A549 treated with CpdA at 1 μM for 4 hours (cell line): ENCODE data around the gene FAM151A. TPM values are rescaled to one million over a fixed set of nuclear protein-coding genes. Genes with fewer than 3 reads are reported as not detected.

Experiments
- total RNA-seq: library from RNA; stranded (reverse); fragments of 200-300 nt; extraction: Qiagen RNA extraction; gene quantifications from 5 replicates; pipeline ENCODE4 v1.2.3, GENCODE V29; 2022; ENCODE audit warnings: low read depth

The FAM151A gene
- not detected in 5 replicates for total RNA-seq

GRCh38 chr1:54623216-54624007, at the start of gene FAM151A:
Gene FAM151A, minus strand, starts transcription at chr1:54623525. Its CDS starts 130 bp downstream, at chr1:54623395.

GRCh38 chr1:54640863-54641836, 17.8 kb upstream of the FAM151A start, which contains the start of gene MROH7:
Gene MROH7, plus strand, starts transcription at chr1:54641786. Its CDS starts 11,141 bp downstream, at chr1:54652927.

Other genes with a start within 250 kb of the FAM151A start
- 9.1 to 11.3 TPM (median 10.3 TPM) in 5 replicates for gene SSBP3, start 217.1 kb downstream of the FAM151A start, total RNA-seq
- gene ACOT11, start 75.3 kb downstream of the FAM151A start, total RNA-seq: 1.4 to 2.3 TPM (median 2.1 TPM) in 5 replicates
- not detected in 5 replicates for gene MROH7, start 18.3 kb upstream of the FAM151A start, total RNA-seq
- gene TTC4, start 92.3 kb upstream of the FAM151A start, total RNA-seq: 29.0 to 41.6 TPM (median 30.6 TPM) in 5 replicates
- 3.8 to 5.9 TPM (median 4.9 TPM) in 5 replicates for gene PARS2, start 141.0 kb upstream of the FAM151A start, total RNA-seq
- not detected in 5 replicates for gene TTC22, start 177.8 kb upstream of the FAM151A start, total RNA-seq